Neural cell (in vitro differentiated cells): ENCODE data around the gene METTL1. TPM values are rescaled to one million over a fixed set of nuclear protein-coding genes. Genes with fewer than 3 reads are reported as not detected.

Source experiments
- H2AFZ ChIP-seq: fragments of 200-600, 300-800 bp; sonication (generic), shearing (Covaris generic); 2 replicates; pipeline ENCODE4 v1.6.0; 2014; ENCODE audit warnings: low read depth, mild to moderate bottlenecking, antibody characterized with exemption, low read length, moderate library complexity
- H3F3A ChIP-seq: fragments of 200-600 bp; shearing (Covaris generic); 2 replicates; pipeline ENCODE4 v1.6.1; 2016; ENCODE audit warnings: mild to moderate bottlenecking, moderate library complexity, mixed read lengths, antibody characterized with exemption, low read length; ENCODE audit not compliant: insufficient read depth, poor library complexity, severe bottlenecking
- H3K27ac ChIP-seq: fragments of 200-600, 300-800 bp; sonication (generic), shearing (Covaris generic); 2 replicates; pipeline ENCODE4 v1.5.1; 2014; ENCODE audit warnings: mild to moderate bottlenecking, low read length, moderate library complexity
- H3K27me3 ChIP-seq: fragments of 300-800, 200-600 bp; sonication (generic), shearing (Covaris generic); 2 replicates; pipeline ENCODE4 v1.6.0; 2014; ENCODE audit warnings: mild to moderate bottlenecking, low read depth, low read length, moderate library complexity; ENCODE audit not compliant: insufficient read depth
- H3K36me3 ChIP-seq: fragments of 300-800, 200-600 bp; sonication (generic), shearing (Covaris generic); 2 replicates; pipeline ENCODE4 v1.5.1; 2014; ENCODE audit warnings: mild to moderate bottlenecking, antibody characterized with exemption, low read length, moderate library complexity; ENCODE audit not compliant: insufficient read depth
- H3K4me2 ChIP-seq: fragments of 300-800, 200-600 bp; sonication (generic), shearing (Covaris generic); 2 replicates; pipeline ENCODE4 v1.6.0; 2014; ENCODE audit warnings: mild to moderate bottlenecking, low read length
- H3K4me3 ChIP-seq: fragments of 300-800, 200-600 bp; sonication (generic), shearing (Covaris generic); 2 replicates; pipeline ENCODE4 v1.5.1; 2014; ENCODE audit warnings: mild to moderate bottlenecking, low read length, moderate library complexity
- H3K79me2 ChIP-seq: fragments of 200-600 bp; shearing (Covaris generic); replicated peaks from 2 replicates; pipeline ENCODE4 v1.6.0; 2014; ENCODE audit warnings: mild to moderate bottlenecking, low read length, moderate library complexity; ENCODE audit not compliant: insufficient read depth
- H3K9ac ChIP-seq: fragments of 300-800, 200-600 bp; sonication (generic), shearing (Covaris generic); 2 replicates; pipeline ENCODE4 v1.6.1; 2016; ENCODE audit warnings: mild to moderate bottlenecking, low read length, mixed read lengths
- H3K9me2 ChIP-seq: fragments of 200-600 bp; shearing (Covaris generic); 2 replicates; pipeline ENCODE4 v1.6.1; 2016; ENCODE audit warnings: mild to moderate bottlenecking, low read length, mixed read lengths; ENCODE audit not compliant: insufficient read depth
- H3K9me3 ChIP-seq: fragments of 200-600, 300-800 bp; sonication (generic), shearing (Covaris generic); 2 replicates; pipeline ENCODE4 v1.6.1; 2016; ENCODE audit warnings: mild to moderate bottlenecking, mixed run types, low read length, moderate library complexity, mixed read lengths
- H4K20me1 ChIP-seq: fragments of 200-600 bp; shearing (Covaris generic); 2 replicates; pipeline ENCODE4 v1.6.1; 2016; ENCODE audit warnings: mild to moderate bottlenecking, mixed run types; ENCODE audit not compliant: insufficient read depth
- CTCF ChIP-seq: fragments of 450-650 bp; IDR thresholded peaks from 2 replicates; pipeline ENCODE4 v1.5.1; 2014; ENCODE audit warnings: antibody characterized with exemption, mild to moderate bottlenecking, moderate library complexity; ENCODE audit not compliant: poor library complexity, severe bottlenecking
- EP300 ChIP-seq: fragments of 450-650 bp; conservative IDR thresholded peaks from 2 replicates; pipeline ENCODE4 v1.6.1; 2014; ENCODE audit warnings: antibody characterized with exemption, mild to moderate bottlenecking, moderate library complexity; ENCODE audit not compliant: poor library complexity, severe bottlenecking
- EZH2 ChIP-seq: fragments of 200-600, 300-800 bp; shearing (Covaris generic), sonication (generic); IDR thresholded peaks from 2 replicates; pipeline ENCODE4 v1.6.1; 2014; ENCODE audit warnings: antibody characterized with exemption, low read length, borderline replicate concordance, mild to moderate bottlenecking; ENCODE audit not compliant: insufficient read depth, poor library complexity, severe bottlenecking
- MXI1 ChIP-seq: fragments of 450-650 bp; conservative IDR thresholded peaks from 2 replicates; pipeline ENCODE4 v1.6.1; 2014; ENCODE audit warnings: antibody characterized with exemption, mild to moderate bottlenecking; ENCODE audit not compliant: poor library complexity, severe bottlenecking
- POLR2AphosphoS5 ChIP-seq: IDR thresholded peaks from 2 replicates; pipeline ENCODE4 v1.6.1; 2012
- RAD21 ChIP-seq: fragments of 450-650 bp; conservative IDR thresholded peaks from 2 replicates; pipeline ENCODE4 v1.6.1; 2014; ENCODE audit warnings: antibody characterized with exemption, mild to moderate bottlenecking, moderate library complexity
- REST ChIP-seq: IDR thresholded peaks from 2 replicates; pipeline ENCODE4 v1.6.1; 2012; ENCODE audit warnings: borderline replicate concordance
- SMC3 ChIP-seq: fragments of 450-650 bp; conservative IDR thresholded peaks from 2 replicates; pipeline ENCODE4 v1.6.1; 2014; ENCODE audit warnings: antibody characterized with exemption, mild to moderate bottlenecking, moderate library complexity; ENCODE audit not compliant: poor library complexity
- TAF1 ChIP-seq: IDR thresholded peaks from 2 replicates; pipeline ENCODE4 v1.6.1; 2012; ENCODE audit warnings: low read depth
- polyA plus RNA-seq: library from polyadenylated mRNA; depleted of rRNA; stranded (reverse); fragments of >200 nt; gene quantifications from 2 replicates; pipeline ENCODE4 v1.2.3, GENCODE V29; 2014

METTL1 gene
- polyA plus RNA-seq, 1 donor from 2014 or later, result 1.9 TPM

GRCh38 chr12:57751788-57752667 lies 19.9 kb downstream of the METTL1 start, which contains the start of gene CDK4 (continued):
- TF ChIP-seq REST (peak; percentile 40), SMC3 (peak; percentile 18)

GRCh38 chr12:57751432-57751787 lies 20.5 kb downstream of the METTL1 start:
- no peaks in the 10 kb centered on the region for H3K9me2 ChIP-seq
- no peaks in the 10 kb centered on the region for H4K20me1 ChIP-seq
- peak overlapping the region; percentile 62 for H2AFZ ChIP-seq
- H3K27me3 ChIP-seq, result no peaks in the 10 kb centered on the region
- peak overlapping the region; percentile 85 for H3K4me3 ChIP-seq
- H3K9me3 ChIP-seq, result no peaks in the 10 kb centered on the region
- H3K4me2 ChIP-seq, result peak overlapping the region; percentile 100
- TF ChIP-seq EZH2 (no peak), REST (no peak), POLR2AphosphoS5 (no peak), MXI1 (no peak), SMC3 (no peak), RAD21 (no peak), EP300 (no peak), CTCF (no peak), TAF1 (no peak)
- peaks cover 7% of the 10 kb centered on the region for H3K36me3 ChIP-seq
- H3K79me2 ChIP-seq, result peaks cover 27% of the 10 kb centered on the region
- H3K9ac ChIP-seq, result peak overlapping the region; percentile 95
- no peaks in the 10 kb centered on the region for H3F3A ChIP-seq
- H3K27ac ChIP-seq, result peak overlapping the region; percentile 87
